GM19240 (cell line): ENCODE results near the gene DOCK3.
"Not testable (repeated sequence)": the region's sequence is repeated elsewhere in the genome, so short reads cannot be mapped to it uniquely, and the experiment has no call there.

Source experiments
- DNase-seq: peaks from one replicate; pipeline ENCODE4 v3.0.0; 2011; ENCODE audit warnings: low spot score; ENCODE audit not compliant: insufficient read length

The DOCK3 gene

DNA sequence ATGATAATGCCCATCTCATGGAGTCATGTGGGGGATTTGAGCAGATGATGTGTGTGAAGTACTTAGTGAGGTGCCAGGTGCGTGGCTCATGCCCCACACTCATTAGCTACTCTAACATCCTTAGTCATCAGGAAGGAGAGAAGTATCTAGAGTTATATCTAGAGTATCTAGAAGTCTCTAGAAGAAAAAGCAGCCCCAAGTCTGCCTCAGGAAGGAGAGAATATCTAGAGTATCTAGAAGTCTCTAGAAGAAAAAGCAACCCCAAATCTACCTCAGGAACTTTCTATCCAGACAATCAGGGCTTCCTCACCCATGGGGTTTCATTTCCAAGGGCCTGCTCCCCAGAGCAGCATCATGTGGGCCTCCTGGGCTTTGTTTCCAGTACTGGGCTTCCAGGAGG, 24.7 kb upstream of the DOCK3 start:
- no peak for DNase-seq

DNA sequence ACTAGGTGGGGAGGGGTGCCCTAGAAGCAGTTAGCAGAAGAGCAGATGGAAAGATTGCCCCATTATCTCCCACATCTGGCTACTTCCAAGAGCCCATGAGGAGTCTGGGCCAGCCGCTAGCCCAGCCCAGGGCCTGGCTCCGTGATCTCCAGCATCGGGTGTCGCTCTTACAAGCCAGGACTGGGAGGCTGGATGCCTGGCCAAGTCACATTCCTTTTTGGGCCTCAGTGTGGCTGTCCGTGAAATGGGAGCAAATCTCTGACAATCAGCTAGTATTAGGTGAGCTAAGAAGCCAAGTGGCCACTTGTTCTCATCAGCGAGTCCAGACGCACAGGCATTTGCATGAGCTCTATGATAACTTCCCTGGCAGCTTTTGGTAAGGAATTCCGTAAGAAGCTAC, 23.3 kb upstream of the DOCK3 start:
- no peak for DNase-seq

DNA sequence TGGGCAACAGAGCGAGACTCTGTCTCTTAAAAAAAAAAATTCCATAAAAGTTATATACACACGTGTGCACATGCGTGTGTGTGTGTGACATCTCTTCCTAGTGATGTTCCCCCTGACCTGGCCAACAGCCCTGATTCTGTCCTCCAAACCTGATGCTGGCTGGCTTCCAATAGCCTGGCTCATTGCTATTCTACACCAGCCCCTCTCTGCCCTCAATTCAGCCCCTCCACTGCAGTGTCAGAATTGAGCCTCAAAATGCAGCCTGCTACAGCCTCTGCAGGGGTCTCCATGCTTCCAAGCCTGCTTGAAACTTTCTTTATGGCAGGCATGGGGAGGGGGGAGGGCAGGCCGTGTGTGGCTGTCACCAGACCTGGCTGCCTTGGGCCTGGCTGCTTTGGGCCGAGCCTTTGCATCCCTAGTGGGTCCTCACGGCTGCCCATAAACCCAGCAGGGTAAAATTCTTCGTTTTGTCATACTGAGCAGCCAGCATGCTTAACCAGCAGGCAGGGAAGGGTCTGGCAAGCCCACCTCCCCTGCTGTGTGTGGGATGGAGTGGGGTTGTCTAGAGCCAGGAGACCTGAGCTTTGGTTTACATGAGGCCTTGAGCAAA, 22.7 kb upstream of the DOCK3 start:
- DNase-seq = no peak

DNA sequence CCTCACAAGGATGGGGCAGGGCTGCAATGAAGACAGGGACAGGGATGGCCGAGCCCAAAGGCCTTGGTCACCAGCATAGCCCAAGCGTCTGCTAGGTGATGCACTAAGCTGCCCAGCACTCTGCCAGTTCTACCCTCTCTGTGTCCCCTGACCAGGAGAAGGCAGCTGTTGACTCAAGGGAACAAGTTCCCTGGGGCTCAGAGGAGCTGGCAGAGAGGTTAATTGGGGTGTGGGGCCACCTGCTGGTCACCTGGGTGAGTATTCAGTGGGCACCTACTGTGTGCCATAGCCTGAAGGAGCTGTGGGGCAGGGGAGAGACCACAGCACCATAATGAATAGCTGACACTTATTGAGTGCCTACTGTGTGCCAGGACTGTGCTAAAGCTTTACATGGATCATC, 22.0 kb upstream of the DOCK3 start:
- DNase-seq = peak; percentile 35

DNA sequence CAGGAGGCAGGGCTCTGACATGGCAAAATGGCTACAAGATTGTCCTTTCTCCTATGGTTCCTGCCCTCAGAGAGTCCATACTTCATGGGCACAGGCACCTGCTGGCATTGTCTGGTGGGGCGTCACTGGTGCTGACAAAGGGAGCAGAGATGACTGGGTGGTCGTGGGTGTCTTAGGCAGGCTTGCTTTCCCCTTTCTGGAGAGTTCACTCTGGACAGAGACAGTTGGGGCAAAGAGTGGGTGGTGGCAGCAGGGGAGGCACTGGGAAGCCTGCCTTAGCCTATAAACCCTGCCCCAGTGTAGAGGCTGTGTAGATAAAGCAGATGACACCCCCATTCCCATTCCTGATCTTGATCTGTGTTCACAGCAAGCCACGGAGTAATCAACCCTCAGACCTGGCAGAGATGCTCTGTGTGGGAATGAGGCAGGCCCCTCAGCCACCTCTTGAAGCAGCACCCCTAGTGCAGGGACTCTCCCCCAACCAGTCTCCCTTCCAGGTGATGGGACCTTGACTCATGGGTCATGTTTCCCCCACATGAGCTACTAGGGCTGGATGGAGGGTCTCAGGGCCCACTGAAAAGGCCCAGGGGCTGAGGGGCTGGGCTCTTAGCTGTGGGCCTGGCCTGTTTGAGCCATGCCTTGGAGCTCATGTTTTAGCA, 20.7 kb upstream of the DOCK3 start:
- DNase-seq = no peak

DNA sequence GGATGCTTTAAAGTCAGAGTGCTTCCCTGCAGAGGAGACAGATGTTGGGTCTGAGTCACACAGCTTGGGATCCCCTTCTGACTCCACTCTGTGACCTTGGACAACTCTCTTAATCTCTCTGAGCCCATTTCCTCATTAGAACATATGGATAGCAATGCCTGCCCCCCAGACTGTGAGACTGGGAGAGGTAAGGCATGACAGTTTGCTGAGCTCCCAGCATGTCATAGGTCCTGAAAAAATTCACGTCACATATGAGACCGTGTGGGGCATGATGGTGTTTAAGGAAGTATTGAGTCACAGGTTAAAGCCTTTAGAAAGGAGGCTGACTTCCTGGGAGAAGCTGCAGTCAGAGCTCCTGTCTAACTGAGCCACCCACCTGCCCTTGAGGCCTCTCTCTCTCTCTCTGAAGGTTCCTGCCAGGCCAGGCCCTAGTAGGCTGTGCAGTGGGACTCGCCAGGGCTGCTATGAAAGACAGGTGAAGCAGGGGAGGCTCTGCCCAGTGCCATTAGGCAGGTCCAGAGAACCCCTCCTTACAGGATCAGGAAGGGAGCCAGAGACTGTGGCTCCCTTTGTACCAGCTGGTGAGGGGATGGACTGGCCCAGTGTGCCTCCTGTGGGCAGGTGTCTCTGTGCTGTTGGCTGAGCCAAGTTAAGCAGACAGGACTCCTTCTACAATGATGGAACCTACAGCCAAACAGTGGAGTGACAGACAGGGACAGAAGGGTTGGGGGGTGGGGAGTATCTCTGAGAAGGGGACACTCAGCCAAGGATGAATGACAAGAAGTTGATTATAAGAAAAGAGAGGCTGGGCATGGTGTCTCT, 19.5 kb upstream of the DOCK3 start:
- DNase-seq = no peak

DNA sequence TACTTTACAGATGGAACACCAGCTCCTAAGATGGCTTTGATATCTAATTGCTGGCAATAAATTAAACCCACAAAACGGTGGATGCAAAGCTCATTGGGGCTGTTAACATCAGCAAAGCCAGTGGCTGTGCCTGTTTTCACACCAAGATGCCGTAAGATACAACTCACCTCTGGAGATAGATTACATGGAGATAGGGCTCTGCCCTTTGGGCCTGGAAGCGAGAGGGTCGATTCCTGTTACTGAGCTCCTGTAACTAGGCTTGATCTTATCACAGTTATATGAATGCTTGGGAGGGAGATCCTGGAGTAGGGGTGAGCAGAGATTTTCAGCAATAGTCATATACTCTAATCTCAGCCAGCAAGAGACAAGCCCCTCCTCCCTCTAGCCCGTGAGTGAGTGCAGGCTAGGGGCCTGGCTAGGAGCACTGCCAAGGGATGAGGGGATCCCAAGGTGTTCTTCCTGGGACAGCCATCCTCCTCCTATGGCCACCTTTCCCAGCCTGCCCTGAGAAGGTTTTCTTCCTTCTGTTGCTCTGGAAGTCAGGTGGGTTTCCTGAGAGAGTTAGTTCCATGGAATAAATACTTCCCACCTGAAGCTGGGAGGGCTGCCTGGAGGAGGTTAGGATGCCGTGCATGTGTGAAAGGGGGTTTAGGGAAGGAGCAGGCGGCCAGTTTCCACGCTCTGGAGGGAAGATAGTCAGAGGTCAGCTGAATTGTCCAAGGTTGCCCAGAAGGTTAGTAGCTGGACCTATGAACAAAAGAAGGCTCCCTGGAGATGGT, 18.1 kb upstream of the DOCK3 start:
- no peak for DNase-seq

DNA sequence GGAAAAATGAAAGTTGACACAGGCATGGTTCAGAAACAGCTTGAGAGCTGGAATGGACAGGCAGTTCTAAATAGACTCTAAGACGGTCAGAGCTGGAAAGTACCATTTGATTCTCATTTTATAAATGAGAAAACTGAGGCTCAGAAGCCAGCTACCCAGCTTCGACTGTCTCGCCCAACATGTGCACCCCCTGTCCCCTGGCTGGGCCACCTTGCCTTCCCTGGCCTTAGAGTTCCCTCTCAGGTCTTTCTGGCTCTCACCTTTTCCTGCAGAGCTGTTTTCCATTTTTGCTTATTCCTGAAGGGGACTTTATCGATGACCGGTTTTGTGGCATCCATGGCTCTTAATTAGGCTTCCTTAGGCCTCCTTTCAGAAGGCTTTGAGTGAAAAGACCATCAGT, 17.3 kb upstream of the DOCK3 start:
- no peak for DNase-seq

DNA sequence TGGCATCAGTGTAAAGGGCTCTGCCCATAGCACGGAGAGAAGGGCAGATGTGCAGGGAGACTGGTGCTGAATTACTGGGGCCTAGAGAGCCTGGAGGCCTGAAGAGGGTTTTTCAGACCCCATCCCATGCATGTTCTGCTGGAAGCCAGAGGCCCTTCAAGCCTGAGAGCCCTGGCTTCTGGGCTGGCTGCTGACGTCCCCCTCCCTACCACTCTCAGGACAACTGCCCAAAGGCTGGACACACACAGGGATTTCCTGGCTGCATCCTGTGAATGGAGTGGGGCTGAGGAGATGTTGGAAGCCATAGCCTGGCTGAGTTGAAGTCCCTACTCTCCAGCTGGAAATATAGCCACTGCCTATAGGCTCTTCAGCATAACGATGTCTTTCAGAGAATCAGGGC, 16.9 kb upstream of the DOCK3 start:
- no peak for DNase-seq

DNA sequence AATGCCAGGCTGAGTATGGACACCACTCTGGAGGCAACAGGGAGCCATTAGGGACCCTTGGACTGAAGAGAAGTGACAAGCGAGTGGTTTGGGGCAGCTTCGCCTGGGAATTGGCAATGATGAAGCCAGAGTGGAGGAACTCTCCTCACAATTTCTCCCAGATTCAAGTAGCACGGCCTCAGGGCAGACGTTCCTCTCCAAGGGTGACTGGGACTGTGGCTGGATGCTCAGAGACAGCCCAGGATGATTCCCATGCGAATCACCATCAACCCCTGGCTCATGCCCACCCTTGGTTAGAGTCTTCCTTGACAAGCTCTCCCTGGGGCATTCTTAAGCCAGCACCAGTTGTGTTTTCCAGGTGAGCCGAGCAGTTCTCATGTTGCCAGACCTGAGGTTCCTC, 16.3 kb upstream of the DOCK3 start:
- no peak for DNase-seq

DNA sequence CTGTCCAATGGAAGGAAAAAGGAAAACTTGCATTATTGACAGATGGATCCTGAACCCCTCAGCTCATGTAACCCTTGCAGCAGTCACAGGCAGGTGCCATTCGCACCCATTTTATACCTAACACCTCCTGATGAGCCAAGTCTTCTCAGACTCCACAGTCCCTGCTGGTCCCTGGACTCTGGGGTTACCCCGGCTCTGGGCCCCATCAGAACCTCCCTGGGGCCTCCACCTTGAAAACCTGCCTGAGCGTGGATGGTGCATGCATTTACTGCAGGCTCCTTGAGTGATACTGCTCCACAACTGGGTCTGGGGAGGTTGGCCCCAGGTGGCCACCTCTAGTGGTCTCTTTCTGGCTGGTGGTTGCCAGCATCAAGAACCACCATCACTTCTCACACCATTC, 15.9 kb upstream of the DOCK3 start:
- DNase-seq = no peak

DNA sequence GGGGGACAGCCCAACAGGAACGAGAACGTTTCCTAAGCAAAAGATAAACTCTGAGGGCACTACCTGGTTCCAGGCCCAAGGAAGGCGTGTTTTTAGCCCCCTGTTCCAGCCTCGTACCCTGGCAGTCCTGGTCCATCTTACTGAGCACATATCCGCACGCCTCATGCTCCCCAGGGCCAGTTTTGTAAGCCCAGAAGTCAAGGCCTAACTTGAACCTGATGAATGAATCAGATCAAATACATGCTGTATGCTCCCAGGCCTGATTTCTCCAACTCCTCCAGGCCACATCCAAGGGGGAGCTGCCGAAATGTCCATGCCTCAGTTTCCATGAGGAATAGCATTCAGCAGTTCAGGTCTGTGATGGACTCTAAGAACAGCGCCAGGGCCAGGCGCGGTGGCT, 14.3 kb upstream of the DOCK3 start:
- no peak for DNase-seq

DNA sequence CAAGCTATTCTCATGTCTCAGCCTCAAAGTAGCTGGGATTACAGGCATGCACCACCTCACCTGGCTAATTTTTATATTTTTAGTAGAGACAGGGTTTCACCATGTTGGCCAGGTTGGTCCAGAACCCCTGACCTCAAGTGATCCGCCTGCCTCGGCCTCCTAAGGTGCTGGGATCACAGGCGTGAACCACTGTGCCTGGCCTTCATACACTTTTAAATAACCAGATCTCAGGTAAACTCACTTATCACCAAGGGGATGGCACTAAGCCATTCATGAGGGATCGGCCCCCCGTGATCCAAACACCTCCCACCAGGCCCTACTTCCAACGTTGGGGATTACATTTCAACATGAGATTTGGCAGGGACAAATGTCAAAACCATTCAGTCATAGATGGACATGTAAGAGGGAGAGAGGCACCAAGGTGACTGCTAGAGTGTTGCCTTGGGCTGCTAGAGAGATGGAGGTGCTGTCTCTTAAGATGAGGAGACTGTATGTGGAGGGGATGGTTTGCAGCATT, 13.3 kb upstream of the DOCK3 start:
- no peak for DNase-seq

DNA sequence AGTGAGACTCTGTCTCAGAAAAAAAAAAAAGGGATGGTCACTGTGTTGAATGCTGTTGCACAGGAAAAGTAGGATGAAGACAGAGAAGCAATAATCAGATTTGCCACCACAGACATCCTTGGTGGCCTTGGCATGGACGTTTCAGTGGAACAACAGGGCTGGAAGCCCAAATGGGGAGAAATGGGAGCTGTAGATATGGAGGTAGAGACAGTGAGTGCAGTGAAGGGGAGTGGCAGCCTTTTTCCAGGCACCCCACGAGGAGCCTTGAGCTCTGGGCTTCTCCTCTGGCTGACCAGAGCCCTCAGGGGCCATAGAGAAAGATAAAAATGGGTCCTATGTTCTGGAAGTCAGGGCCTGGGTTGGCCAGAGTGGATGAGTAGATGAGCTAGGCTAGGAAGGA, 12.3 kb upstream of the DOCK3 start:
- DNase-seq = no peak

DNA sequence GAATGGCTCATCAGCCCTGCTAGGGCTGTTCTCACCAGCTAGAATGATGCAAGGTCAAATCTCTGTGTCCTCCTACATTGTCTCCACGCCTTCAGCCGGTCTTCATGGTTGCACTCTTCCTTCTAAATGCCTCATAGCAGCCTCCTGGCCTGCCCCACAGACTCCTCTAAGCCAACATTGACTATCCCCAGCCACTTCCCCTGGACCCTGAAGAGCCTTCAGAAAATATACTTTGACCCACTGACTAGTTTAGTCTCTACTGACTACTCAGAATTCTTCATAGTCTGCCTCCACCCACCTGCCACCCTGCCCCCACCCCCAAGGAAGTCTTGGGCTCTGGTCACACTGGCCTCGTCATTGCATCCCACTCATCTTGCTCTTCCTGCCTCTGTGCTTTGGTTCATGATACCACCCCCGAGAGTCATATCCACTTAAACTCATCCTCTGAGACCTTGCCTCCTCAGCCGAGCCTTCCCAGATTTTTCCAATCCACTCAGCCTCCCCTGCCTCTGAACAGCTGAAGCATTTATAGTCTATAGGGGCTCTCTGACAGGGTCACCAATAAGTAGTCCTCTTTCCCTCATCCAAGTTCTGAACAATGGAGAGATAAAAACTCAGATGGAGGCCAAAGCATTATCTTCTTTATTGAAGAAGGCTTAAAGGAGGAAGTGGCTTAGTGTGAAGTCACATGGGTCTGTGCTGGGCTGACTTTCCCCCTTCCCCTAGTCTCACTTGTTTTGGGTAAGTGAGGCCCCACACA, 9.5 kb upstream of the DOCK3 start:
- no peak for DNase-seq

DNA sequence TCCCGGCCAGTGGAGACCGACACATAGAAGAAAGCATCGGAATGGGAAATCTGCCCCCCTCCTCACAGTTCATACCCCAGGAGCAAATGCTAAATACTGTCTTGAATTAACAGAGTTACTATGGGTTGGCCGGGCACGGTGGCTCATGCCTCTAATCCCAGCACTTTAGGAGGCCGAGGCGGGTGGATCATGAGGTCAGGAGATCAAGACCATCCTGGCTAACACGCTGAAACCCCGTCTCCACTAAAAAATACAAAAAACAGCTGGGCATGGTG, 8.9 kb upstream of the DOCK3 start:
- DNase-seq = not testable (repeated sequence)

DNA sequence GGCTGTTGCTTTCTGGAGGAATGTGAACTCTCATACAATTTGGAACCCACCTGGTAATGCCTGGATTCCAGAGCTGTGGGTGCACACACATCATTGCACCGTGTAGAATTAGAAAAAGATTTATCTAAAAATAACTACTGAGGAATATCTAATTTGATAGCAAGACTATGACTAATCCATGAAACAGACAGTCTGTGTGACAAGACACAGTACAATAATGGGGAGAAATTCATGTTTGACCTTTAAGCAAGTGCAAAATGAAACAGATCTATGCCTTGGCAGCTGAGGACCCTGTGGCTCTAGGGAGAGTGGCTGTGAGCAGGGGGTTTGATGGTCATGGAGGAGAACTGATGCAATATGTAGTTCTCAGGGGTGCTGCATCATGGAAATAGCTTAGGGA, 7.9 kb upstream of the DOCK3 start:
- DNase-seq = no peak

DNA sequence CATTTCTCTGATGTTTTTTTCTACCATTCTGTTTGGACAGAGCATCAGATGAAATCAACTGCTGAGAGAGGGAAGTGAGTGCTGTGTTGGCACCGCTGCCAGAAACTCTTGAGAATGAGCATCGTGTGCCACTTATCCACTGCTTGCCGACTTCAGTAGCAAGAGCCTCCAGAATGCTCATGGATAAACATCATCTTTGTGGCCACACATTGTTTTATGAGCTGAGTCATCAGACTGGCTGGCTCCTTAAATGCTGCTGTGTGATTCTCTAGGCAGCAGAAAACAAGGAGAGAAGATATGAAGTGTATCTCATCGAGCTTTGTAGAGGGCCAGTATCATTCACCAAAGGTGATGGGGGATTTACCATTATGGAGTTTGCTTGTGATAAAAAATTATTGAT, 3.4 kb upstream of the DOCK3 start:
- DNase-seq = no peak

DNA sequence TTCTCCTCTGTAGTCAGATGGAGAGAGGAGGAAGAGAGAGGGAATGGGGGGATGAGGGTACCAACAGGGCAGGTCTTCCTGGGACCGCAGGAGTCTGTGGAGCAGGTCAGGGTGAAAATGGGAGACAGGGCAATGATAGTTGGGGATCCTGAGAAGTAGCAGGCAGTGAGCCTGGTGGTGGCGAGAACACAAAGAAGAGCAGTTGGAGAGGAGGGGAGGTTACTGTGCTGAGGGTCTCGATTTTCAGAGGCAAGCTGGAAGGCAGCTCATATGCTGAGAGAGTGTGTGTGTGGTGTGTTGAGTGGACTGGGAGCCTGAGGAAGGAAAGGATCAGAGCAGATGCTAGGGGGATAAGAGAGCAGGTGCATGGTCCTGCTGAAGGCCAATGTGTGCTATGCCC, 2.1 kb upstream of the DOCK3 start:
- DNase-seq = no peak

DNA sequence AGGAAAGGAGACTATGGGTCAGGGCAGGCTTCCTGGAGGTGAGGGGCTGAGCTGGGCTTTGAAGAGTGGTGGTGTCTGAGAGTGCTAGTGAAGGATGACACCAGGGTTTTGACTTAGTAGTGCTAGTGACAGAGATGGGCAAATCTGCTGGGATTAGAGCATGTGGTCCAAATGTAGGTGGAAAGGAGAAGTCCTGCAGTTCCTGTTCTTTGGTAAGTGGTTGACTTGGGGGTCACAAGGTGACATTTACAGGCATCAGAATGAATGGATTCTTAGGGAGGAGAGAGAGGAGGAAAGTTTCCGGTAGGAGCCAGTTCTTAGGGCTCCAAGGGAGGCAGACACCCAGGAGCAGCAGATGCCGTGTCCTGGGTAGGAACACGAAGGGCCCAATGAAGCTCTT, 796 bp upstream of the DOCK3 start:
- DNase-seq = no peak
